ENCODE data around the gene MDFIC.

MDFIC gene

DNA sequence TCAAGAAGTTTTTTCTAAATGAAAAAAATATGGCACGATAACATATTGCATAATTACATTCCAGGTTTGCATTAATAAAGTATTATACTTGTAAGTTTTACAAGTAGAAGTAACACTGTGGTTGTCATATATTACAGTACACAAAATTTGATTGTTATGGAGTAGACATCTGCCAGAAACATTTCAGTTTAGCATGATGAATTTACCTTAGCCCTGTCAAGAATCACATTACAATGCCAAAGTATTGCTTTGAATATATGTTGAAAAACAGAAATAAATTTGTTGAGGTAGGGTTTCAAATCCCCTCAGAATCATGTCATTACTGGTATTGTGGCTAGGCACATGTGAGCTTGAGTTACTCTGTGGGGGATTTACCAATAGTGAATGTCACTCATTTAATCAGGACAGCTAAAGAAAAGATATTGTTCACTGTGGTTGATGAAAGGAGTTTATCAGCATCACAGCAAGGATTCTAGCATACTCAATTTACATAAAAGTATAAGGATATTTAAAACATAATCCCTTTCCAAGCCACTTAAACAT is 112.1 kb downstream of the MDFIC start:
- no peak for DNase-seq (ENCODE audit: low spot score)
- peaks cover 15% of the 10 kb centered on the region for H3K4me1 Mint-ChIP-seq (ENCODE audit: low read depth)
- peaks cover 6% of the 10 kb centered on the region for H3K36me3 Mint-ChIP-seq (ENCODE audit: low read depth)
- peaks cover 4% of the 10 kb centered on the region for H3K9me3 Mint-ChIP-seq
- peaks cover 4% of the 10 kb centered on the region for H3K27me3 Mint-ChIP-seq (ENCODE audit: low read depth)
- no peak overlapping the region for H3K4me3 Mint-ChIP-seq
- H3K27ac Mint-ChIP-seq, result no peak overlapping the region

DNA sequence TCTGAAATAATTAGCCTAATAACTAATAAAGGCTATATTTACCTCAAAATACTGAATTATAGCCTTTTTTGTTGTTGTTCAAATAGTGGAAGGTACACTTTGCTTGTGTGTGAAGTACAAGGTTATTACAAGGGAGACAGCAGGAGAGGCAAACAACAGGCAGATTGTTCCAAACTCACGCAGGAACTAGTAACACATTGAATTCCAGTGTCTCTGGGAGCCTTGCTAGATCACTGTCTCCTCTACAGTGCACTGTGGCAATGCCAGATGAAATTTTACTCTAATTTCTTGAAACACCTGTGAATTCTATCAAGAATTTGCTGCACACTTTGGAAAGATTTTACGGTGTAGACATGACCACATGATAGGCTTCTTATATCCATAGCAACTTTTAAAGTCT is 112.6 kb downstream of the MDFIC start:
- Mint-ChIP-seq H3K4me1 (ENCODE audit: low read depth) (peaks cover 15% of the 10 kb centered on the region), H3K27ac (no peak overlapping the region), H3K4me3 (no peak overlapping the region), H3K36me3 (ENCODE audit: low read depth) (peaks cover 6% of the 10 kb centered on the region), H3K27me3 (ENCODE audit: low read depth) (peaks cover 4% of the 10 kb centered on the region), H3K9me3 (peaks cover 4% of the 10 kb centered on the region)
- DNase-seq (ENCODE audit: low spot score), result no peak

DNA sequence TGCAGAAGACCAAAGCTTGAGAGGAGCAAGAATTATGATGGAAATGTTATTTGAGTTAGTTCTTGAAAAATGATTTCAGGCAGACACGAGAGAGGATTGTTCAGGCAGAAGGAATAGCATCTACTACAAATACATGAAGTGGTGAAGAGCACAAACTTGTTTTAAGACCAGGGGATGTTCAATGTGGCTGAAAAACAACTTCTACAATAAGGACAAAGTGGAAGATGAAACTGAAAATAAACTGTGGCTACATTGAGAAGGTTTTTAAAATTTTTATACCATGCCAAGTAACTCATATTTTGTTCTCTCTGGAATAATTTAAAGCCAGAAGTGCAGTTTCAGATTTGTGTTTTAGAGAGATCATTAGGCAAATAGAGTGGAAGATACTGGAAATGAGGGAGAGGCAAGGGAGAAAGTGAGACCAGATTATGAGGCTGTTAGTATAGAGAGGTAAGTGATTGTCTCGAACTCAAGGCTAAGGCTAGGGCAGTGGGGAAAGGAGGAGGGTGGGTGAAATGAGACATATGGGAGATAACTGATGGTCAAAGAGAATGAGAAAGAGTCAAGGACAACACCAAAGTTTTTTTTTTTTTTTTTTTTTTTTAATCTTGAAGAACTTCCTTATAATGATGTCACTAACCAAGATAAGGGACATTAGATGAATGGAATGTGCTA is 115.4 kb downstream of the MDFIC start:
- DNase-seq (ENCODE audit: low spot score), result no peak
- H3K36me3 Mint-ChIP-seq (ENCODE audit: low read depth), result peaks cover 6% of the 10 kb centered on the region
- H3K4me3 Mint-ChIP-seq, result peak overlapping the region; percentile 45
- peak overlapping the region; percentile 60 for H3K27ac Mint-ChIP-seq
- peaks cover 4% of the 10 kb centered on the region for H3K27me3 Mint-ChIP-seq (ENCODE audit: low read depth)
- peaks cover 15% of the 10 kb centered on the region for H3K4me1 Mint-ChIP-seq (ENCODE audit: low read depth)
- peaks cover 4% of the 10 kb centered on the region for H3K9me3 Mint-ChIP-seq

DNA sequence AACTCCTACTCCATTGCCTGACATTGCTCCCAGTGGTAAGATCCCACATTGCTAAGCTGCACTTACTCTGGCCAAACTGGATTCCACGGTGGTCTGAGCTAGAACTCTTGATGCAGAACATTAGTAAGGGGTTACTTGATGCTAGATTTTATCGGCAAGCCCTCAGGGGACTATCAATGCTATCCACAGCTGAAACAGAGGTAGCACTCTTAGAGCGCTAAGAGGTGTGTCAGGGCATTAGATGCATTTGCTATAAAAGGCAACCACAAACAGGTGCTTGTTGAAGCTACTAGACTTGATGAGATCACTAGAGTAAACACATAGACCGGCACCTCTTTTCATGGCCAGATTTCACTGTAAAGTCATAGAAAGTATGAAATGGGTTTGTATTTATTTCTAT is 116.3 kb downstream of the MDFIC start:
- H3K4me1 Mint-ChIP-seq (ENCODE audit: low read depth), result peaks cover 15% of the 10 kb centered on the region
- H3K4me3 Mint-ChIP-seq, result no peak overlapping the region
- peaks cover 6% of the 10 kb centered on the region for H3K36me3 Mint-ChIP-seq (ENCODE audit: low read depth)

DNA sequence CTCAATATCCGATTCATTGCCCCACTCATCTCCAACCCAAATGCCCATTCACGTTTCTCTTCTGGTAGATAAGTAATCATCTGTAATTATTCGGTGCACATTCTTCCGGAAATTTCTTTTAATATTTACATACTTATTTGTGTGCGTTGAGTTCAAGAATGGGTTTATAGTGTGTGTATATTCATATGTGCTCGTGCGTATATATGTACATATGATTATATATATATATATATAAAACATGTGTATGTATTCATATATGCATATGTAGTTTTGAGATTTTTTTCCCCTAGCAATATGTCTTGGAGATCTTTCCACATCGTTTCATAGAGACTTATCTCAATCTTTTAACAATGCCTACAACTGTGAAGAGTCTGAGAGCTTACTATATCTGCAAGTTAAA is 118.2 kb downstream of the MDFIC start:
- Mint-ChIP-seq H3K9me3 (peaks cover 4% of the 10 kb centered on the region), H3K4me1 (ENCODE audit: low read depth) (peaks cover 13% of the 10 kb centered on the region), H3K36me3 (ENCODE audit: low read depth) (peaks cover 6% of the 10 kb centered on the region), H3K4me3 (no peak overlapping the region), H3K27ac (no peak overlapping the region), H3K27me3 (ENCODE audit: low read depth) (peaks cover 16% of the 10 kb centered on the region)
- DNase-seq (ENCODE audit: low spot score), result no peak

More for the DNA sequence above, 116.3 kb downstream of the MDFIC start:
- DNase-seq (ENCODE audit: low spot score), result no peak
- no peak overlapping the region for H3K27ac Mint-ChIP-seq
- H3K27me3 Mint-ChIP-seq (ENCODE audit: low read depth), result peaks cover 11% of the 10 kb centered on the region
- peaks cover 4% of the 10 kb centered on the region for H3K9me3 Mint-ChIP-seq

DNA sequence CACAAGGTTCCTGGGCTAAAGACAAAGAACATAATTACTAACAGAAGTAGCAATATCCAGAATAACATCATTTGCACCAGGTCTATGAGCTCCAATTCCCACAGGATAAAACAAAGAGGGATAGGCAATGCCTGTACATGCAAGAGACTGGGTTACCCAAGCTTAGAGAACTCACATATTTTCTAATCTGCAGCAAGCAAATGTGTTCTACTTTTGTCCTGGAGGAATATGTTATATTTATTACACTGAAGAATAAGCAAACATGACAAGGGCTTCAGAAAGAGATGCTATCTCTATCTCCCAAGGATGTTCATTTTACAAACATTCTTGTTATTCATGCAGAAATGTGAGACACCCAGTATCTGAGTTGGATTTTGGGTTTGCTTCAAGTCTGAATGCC is 118.6 kb downstream of the MDFIC start:
- Mint-ChIP-seq H3K27me3 (ENCODE audit: low read depth) (peaks cover 16% of the 10 kb centered on the region), H3K27ac (no peak overlapping the region), H3K4me3 (no peak overlapping the region), H3K36me3 (ENCODE audit: low read depth) (peaks cover 6% of the 10 kb centered on the region), H3K4me1 (ENCODE audit: low read depth) (peaks cover 13% of the 10 kb centered on the region), H3K9me3 (peaks cover 4% of the 10 kb centered on the region)
- no peak for DNase-seq (ENCODE audit: low spot score)

DNA sequence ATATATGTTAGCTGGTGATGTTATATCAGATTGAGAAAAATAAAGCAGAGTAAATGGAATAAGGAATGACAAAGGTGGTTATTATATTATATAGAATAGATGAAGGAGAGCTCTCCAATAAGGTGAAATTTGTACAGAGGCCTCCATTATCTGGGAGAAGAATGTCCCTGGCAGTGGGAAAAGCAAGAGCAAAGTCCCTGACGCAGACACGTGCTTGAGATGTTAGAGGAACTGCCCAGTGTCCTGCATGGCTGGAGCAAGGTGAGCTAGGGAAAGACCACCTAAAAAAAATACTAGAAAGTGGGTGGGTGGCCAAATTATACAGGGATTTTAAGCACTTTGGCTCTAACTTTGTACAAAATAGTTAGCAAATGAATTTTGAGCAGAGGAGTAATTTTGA is 120.7 kb downstream of the MDFIC start:
- peaks cover 21% of the 10 kb centered on the region for H3K27me3 Mint-ChIP-seq (ENCODE audit: low read depth)
- H3K4me1 Mint-ChIP-seq (ENCODE audit: low read depth), result peaks cover 8% of the 10 kb centered on the region
- peaks cover 3% of the 10 kb centered on the region for H3K9me3 Mint-ChIP-seq
- no peak overlapping the region for H3K27ac Mint-ChIP-seq
- H3K4me3 Mint-ChIP-seq, result no peak overlapping the region
- no peaks in the 10 kb centered on the region for H3K36me3 Mint-ChIP-seq (ENCODE audit: low read depth)
- DNase-seq (ENCODE audit: low spot score), result no peak

DNA sequence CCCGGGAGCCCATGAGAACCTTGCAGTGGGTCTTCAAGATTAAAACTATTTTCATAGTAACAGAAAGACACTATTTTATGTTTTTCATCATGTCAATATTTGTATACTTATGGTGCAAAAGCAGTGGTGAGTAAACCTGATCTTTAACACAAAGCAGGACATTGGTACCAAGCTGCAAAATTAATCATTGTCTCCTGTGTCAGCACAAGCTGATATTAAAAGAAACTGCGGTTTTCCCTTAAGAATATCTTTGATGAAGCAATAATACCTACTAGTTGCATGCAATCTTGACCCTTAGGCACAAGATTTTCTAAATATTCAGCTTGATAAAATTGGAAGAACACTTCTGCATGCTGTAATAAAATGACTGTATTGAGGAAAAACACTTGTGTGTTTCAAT is 121.7 kb downstream of the MDFIC start:
- H3K9me3 Mint-ChIP-seq, result no peaks in the 10 kb centered on the region
- no peak overlapping the region for H3K4me3 Mint-ChIP-seq
- H3K36me3 Mint-ChIP-seq (ENCODE audit: low read depth), result no peaks in the 10 kb centered on the region
- no peak for DNase-seq (ENCODE audit: low spot score)
- H3K27ac Mint-ChIP-seq, result no peak overlapping the region
- H3K27me3 Mint-ChIP-seq (ENCODE audit: low read depth), result peaks cover 21% of the 10 kb centered on the region
- H3K4me1 Mint-ChIP-seq (ENCODE audit: low read depth), result peaks cover 3% of the 10 kb centered on the region

DNA sequence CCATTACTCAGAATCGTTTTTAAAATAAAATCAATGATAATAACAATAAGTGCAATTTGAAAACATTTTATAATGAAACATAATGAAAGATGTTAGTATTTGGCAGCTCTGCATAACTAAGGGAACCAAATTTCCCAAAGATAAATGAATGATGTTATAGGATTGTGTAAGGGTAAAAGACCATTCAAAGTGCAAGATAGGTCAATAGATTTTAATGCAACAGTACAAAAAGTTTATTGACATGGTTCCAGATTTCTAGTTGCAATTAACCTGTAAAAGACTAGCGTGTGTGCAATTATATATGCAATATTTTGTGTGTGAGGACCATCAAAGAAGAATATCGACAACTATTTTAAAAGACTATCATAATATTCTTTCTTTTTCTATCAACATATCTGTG is 122.3 kb downstream of the MDFIC start:
- DNase-seq (ENCODE audit: low spot score), result no peak
- peaks cover 21% of the 10 kb centered on the region for H3K27me3 Mint-ChIP-seq (ENCODE audit: low read depth)
- H3K27ac Mint-ChIP-seq, result no peak overlapping the region
- no peaks in the 10 kb centered on the region for H3K36me3 Mint-ChIP-seq (ENCODE audit: low read depth)
- peaks cover 3% of the 10 kb centered on the region for H3K4me1 Mint-ChIP-seq (ENCODE audit: low read depth)
- no peaks in the 10 kb centered on the region for H3K9me3 Mint-ChIP-seq
- no peak overlapping the region for H3K4me3 Mint-ChIP-seq

DNA sequence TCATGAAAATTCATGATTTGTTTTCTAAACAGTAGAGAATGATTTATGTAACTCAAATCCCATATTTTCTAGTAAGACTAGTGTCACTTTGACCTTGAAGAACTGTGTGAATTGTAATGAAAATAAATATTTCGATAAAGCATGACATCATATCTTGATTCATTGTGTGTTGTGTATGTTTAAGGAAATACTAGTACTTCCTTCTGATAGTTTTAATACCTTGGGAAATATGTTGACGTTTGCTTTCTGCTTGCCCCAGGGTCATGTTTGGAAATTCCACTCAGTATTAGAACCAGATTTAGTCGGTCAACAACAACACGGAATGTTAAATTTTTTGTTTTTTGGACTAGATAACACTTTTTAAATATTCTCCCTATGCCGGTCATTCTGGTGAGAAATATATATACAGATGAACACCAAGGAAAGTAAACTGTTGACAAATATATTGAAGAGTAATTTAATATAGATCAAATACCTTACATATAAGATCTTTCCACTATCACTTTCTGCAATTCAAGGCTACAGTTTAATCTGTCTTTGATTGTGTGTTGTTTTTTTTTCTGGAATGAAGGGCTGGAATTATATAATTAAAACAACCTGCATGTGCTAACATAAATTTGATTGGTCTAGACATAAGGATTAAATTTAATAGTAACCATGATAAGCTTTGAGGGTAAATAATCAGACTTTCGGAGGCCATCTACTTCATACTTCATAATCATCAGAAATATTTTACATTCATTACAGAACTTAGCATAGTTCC is 126.2 kb downstream of the MDFIC start:
- no peaks in the 10 kb centered on the region for H3K36me3 Mint-ChIP-seq (ENCODE audit: low read depth)
- H3K4me3 Mint-ChIP-seq, result no peak overlapping the region
- H3K27me3 Mint-ChIP-seq (ENCODE audit: low read depth), result peaks cover 26% of the 10 kb centered on the region
- H3K4me1 Mint-ChIP-seq (ENCODE audit: low read depth), result peaks cover 3% of the 10 kb centered on the region
- H3K27ac Mint-ChIP-seq, result no peak overlapping the region
- H3K9me3 Mint-ChIP-seq, result no peaks in the 10 kb centered on the region
- DNase-seq (ENCODE audit: low spot score), result no peak

DNA sequence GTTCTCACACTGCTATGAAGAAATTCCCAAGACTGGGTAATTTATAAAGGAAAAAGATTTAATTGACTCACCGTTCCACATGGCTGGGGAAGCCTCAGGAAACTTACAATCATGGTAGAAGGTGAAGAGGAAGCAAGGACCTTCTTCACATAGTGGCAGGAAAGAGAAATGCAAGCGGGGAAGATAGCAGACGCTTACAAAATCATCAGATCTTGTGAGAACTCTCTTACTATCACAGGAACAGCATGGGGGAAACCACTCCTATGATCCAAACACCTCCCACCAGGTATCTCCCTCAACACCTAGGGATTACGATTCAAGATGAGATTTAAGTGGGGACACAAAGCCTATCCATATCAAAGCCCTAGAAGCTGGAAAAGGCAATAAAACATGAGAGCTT is 130.8 kb downstream of the MDFIC start:
- H3K9me3 Mint-ChIP-seq, result no peaks in the 10 kb centered on the region
- H3K27ac Mint-ChIP-seq, result no peak overlapping the region
- no peak overlapping the region for H3K4me3 Mint-ChIP-seq
- DNase-seq (ENCODE audit: low spot score), result no peak
- H3K36me3 Mint-ChIP-seq (ENCODE audit: low read depth), result no peaks in the 10 kb centered on the region
- H3K4me1 Mint-ChIP-seq (ENCODE audit: low read depth), result peaks cover 4% of the 10 kb centered on the region
- peaks cover 22% of the 10 kb centered on the region for H3K27me3 Mint-ChIP-seq (ENCODE audit: low read depth)

DNA sequence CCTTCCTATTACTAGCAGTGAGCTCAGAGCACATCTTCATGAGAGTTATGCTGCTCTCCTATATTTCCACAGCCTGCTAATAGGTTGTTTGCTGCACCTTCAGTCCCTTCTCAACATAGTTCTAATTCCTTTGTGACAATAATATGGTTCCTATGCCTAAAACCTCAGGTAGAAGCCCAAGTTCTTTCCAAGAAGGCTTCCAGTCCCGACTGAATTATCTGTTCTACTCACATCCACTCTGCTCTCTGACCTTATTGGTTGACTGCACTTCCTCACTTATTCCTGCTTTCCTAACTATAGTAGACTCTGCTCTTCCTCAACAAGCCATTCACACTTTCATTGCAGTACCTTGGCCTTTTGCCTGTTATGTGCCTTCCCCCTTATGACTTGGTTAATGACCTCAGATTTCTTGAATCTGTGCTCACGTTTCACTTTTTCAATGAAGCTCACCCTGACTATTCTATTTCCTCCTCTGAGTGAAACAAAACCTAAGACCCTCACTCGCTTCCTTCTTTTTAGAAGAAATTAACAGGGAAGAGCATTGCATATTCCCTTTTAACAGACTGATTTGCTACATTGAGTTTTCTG is 132.7 kb downstream of the MDFIC start:
- H3K4me1 Mint-ChIP-seq (ENCODE audit: low read depth), result peaks cover 4% of the 10 kb centered on the region
- H3K9me3 Mint-ChIP-seq, result no peaks in the 10 kb centered on the region
- peaks cover 25% of the 10 kb centered on the region for H3K27me3 Mint-ChIP-seq (ENCODE audit: low read depth)
- no peak for DNase-seq (ENCODE audit: low spot score)
- no peaks in the 10 kb centered on the region for H3K36me3 Mint-ChIP-seq (ENCODE audit: low read depth)
- no peak overlapping the region for H3K27ac Mint-ChIP-seq
- H3K4me3 Mint-ChIP-seq, result no peak overlapping the region

DNA sequence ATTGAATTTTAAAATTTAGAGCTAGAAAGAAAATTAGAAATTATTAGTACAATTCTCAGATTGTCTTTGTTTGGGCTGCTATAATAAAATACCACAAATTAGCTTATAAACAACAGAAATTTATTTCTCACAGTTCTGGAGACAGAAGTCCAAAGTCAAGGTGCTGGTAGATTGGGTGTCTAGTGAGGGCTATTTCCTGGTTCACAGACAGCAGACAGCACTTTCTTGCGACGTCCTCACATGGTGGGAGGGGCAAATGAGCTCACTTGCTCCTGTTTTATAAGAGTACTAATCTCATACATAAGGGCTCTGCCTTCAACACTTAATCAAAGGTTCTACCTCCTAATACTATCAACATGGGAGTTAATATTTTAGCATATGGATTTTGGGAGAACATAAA is 134.1 kb downstream of the MDFIC start:
- Mint-ChIP-seq H3K4me1 (ENCODE audit: low read depth) (peaks cover 4% of the 10 kb centered on the region), H3K27me3 (ENCODE audit: low read depth) (peaks cover 21% of the 10 kb centered on the region), H3K9me3 (no peaks in the 10 kb centered on the region), H3K27ac (no peak overlapping the region), H3K36me3 (ENCODE audit: low read depth) (no peaks in the 10 kb centered on the region), H3K4me3 (no peak overlapping the region)
- DNase-seq (ENCODE audit: low spot score), result no peak

DNA sequence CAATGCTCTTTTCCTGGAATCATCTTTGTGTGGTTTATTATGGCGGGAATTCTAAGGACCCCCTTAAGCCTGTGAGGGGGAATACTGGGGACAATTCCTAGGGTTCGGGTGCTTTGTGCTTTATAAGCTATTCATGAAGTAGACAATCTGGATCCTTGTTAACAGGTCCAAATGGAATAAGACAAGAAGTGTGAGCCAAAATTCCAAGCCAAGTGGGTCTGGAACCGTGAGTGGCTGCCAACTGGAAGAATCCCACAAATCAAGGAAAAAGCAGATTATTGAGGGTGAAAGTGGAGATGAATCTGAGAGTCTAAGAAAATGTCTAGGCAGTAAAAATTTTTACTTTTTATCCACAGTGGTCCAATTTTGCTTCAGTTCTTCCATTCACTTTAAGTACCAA is 136.8 kb downstream of the MDFIC start:
- H3K4me1 Mint-ChIP-seq (ENCODE audit: low read depth), result peaks cover 4% of the 10 kb centered on the region
- H3K36me3 Mint-ChIP-seq (ENCODE audit: low read depth), result no peaks in the 10 kb centered on the region
- H3K4me3 Mint-ChIP-seq, result no peak overlapping the region
- H3K27me3 Mint-ChIP-seq (ENCODE audit: low read depth), result peaks cover 16% of the 10 kb centered on the region
- no peak overlapping the region for H3K27ac Mint-ChIP-seq
- no peaks in the 10 kb centered on the region for H3K9me3 Mint-ChIP-seq
- no peak for DNase-seq (ENCODE audit: low spot score)

Measured in T-helper 2 cell treated with Interferon-gamma antibody and Interleukin-4, amounts not matched to agents 5 μg/mL and 100 μg/mL, for 36 hours (primary cell).